HG03108 (cell line): ENCODE measurements around the gene NPTN.
"Not testable (repeated sequence)": the region's sequence is repeated elsewhere in the genome, so short reads cannot be mapped to it uniquely, and the experiment has no call there.

Experiments
- ATAC-seq: cut with Tn5 transposase; IDR thresholded peaks from one replicate; pipeline ENCODE4 v1.9.1; 2021; ENCODE audit warnings: moderate library complexity; ENCODE audit not compliant: unreplicated experiment

NPTN gene

DNA sequence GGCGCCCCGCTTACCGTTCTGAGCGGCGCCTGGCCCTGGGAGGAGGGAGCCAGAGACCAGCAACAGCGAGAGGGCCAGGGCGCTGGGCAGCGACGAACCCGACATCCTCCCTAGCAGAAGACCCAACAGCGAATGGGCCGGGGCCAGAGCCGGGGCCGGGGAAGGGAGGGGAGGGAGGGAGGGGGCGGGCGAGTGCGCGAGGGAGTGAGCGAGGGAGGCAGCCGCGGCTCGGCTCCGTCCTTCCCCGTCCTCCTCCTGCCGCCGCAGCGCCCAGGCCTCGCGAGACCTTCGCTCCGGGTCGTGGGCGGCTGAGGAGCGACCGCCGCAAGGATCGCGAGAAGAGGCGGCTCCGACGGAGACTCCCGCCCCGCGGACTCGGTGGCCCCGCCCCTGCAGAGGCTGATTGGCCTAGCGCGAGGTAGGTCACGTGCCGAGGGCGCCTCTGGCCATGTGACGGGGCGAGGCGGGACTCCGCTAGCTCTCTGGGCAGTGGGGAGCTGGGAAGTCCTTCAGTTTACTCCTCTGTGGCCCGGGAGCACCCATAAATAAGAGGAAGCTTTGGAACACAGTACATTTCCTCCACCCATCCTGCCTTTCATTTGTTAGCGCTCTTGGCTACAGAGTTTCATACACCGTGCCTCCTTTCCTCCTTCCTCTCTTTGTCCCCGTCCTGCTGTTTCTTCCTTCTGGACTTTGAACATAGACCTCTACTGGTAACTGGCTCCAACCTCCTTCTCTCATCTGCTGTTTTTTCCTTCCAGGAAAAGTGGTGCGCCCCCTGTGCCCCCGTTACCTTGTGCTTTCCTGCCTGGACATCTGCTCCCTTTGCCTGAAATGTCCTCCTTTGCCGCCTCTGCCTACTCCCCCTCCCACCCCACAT is at the start of gene NPTN:
NPTN (minus strand) TSS at position 279 of the 880 bp plus-strand sequence; CDS start at position 105, 174 bp downstream.
- ATAC-seq, result peak; percentile 82

- no peak for ATAC-seq
Observed at GRCh38 chr15:73682600-73683090, 49.5 kb upstream of the NPTN start.

DNA sequence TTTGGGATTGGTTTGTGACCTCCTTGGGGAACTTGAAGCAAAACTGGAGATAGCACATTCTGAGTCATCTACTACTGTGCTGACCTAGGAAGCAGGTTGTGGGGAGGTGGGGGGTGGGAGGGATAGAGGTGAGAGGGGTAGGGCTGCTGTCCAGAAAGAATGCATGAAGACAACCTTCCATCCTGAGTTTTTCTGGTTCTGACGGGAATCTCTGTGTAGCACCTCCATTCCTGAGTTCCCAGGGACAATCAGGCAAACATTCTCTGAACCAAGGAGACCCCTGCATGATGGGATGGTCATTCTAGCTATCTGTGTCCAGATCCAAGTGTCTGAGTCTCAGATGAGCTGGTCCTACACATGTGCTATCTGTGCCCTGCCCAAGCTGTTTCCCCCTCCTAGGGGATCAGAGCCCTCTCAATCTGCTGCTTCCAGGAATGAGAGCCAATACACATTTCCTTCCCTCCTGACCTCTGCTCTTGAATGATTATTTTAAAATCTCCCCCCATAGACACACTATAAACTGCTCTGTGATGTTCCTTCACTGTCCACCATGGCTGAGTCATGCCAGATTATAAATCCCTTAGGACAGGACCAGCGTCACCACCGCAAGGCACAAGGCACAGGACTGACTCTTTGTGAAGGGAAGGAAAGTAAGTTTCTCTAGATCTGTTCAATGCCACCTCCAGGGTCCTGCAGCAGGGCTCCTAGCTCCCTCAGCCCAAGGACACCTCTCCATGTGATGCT is 48.8 kb upstream of the NPTN start:
- ATAC-seq, result no peak

DNA sequence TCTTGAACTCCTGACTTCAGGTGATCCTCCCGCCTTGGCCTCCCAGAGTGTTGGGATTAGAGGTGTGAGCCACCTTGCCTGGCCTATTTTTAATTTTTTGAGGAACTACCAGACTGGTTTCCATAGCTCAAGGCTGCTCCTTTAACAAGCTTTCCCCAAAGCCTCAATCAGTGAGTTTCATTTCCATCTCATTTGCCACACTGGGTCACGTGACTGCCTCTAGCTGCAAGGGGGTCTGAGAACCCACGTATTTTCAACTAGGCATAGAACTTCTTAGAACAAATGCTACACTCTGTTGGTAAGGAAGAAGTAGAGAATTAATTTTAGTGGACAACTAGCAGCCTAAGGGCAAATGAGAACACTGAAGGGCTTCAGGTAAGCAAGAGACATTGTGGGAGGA is 47.9 kb upstream of the NPTN start:
- ATAC-seq, result no peak

DNA sequence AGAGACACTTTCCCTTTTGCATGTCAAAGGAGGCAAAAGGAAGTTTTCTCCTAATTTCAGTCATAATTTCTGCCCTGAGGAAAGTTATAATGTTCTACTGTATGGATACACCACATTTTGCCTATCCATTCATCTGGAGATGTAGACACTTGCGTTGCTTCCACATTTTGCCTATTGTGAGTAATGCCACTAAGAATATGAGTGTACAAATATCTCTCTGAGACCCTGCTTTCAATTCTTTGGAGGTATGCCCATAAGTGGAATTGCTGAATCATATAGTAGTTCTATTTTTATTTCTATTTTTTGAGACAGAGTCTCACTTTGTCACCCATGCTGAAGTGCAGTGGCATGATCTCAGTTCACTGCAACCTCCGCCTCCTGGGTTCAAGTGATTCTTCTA is 47.4 kb upstream of the NPTN start:
- ATAC-seq, result no peak

GRCh38 chr15:73679964-73680363 is 46.8 kb upstream of the NPTN start:
- ATAC-seq, result no peak

DNA sequence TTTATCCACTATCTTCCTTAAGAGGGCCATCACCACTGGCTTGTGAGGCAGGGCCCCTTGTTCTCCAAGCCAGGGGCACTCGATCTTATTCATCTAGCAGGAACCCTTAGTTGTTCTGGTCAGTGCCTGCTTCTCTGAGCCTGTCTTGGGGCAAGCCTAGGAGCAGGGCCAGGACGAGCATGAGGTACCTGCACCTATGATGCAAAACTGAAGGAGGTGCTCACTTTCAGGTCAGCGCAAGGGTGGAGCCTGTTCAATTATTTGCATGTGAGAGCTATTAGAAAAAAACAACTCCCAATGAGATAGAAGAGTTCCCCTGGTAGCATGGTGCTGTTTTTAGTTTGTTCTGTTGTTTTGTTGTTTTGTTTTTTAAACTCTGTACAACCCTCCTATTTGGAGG is 46.0 kb upstream of the NPTN start:
- ATAC-seq, result no peak

- no peak for ATAC-seq
Observed at GRCh38 chr15:73678498-73678897, 45.3 kb upstream of the NPTN start.

DNA sequence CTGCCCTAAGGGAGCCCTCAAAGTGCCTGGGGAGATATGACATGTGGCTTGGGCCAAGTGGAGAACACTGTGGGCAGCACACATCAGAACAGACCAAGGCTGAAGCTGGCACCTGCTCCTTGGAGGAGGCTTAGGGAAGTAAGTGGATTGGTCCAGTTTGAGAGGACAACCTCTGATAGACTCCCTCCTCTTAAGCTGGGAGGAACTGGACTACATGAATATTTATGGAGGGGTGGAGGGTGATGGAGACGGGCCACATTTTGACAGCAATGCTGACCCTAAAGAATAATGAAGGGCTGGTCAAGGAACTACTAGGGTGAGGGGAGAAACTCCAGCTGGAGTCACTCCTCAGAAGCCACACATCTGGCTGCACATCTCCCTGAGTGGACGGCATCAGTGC is 44.5 kb upstream of the NPTN start:
- ATAC-seq, result no peak

- ATAC-seq, result no peak
Observed at GRCh38 chr15:73677146-73677607, 44.0 kb upstream of the NPTN start.

DNA sequence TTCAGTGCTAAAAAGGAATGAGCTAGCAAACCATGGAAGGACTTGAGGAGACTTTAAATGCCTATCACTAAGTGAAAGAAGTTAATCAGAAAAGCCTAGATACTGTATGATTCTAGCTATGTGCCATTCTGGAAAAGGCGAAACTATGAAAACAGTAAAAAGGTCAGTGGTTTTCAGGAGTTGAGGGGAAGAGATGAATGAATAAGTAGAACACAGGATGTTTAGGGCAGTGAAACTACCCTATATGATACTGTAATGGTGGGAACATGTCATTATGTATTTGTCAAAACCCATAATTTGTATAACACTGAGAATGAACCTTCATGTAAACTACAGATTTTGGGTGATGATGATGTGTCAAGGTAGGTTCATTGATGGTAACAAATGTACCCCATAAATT is 41.4 kb upstream of the NPTN start:
- ATAC-seq, result no peak

DNA sequence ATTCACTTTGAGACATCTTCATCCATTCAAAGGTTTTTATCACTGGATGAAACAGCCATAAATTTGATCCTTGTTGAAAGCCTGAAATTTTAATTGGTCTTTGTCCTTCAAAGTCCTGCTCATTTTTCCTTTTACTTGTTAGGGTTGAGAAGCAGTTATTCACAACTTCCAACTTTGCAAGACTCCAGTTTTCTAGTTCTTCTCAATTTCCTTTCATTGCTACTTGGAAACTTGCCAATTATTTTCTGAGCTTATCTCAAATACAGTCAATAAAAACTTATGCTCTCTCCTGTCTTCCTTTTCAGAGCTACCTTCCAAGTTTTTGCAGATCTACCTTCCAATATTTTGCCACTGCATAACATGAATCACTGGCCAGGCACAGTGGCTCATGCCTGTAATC is 27.3 kb upstream of the NPTN start:
- no peak for ATAC-seq

DNA sequence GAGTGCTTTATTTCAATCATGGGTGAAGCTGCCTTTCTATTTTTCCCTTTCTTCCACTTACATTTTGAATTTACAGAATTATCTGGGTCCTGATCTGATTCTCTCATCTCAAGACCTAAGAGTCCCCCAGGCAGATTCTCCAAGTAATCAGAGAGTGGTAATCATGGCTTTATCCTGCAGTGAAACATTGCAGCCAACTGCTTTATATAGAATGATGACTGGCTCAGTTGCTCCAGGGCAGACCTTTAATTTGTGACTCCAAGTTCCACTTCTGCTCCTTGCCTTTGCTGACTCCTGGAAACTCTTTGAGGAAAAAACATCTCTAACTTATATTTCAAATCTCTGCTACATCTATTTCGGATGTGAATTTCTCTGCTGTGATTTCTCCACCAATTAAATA is 25.5 kb upstream of the NPTN start:
- no peak for ATAC-seq

- ATAC-seq, result no peak
Observed at GRCh38 chr15:73655724-73656123, 22.5 kb upstream of the NPTN start.

DNA sequence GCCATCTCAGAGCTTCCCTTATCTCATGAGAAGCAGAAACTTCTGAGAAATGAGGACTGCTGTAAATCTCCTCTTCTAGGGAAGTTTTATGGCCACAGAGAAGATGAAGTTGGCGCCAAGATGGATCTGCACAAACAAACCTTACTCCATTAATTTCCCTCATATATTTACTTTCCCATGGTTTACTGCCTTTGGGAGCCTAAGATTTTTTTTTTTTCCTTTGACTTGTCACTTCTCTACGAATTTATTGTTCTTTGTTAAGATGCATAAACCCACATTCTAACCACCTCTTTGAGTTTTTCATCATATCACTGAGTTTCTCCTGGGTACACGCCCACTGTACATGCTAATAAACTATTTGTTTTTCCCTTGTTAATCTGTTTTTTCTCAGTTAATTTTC is 21.5 kb upstream of the NPTN start:
- ATAC-seq, result no peak

GRCh38 chr15:73650416-73651126 is 17.4 kb upstream of the NPTN start:
- ATAC-seq, result no peak

GRCh38 chr15:73648014-73648295 is 14.8 kb upstream of the NPTN start:
- ATAC-seq, result no peak

- no peak for ATAC-seq
Observed at GRCh38 chr15:73647259-73648013, 14.2 kb upstream of the NPTN start.

DNA sequence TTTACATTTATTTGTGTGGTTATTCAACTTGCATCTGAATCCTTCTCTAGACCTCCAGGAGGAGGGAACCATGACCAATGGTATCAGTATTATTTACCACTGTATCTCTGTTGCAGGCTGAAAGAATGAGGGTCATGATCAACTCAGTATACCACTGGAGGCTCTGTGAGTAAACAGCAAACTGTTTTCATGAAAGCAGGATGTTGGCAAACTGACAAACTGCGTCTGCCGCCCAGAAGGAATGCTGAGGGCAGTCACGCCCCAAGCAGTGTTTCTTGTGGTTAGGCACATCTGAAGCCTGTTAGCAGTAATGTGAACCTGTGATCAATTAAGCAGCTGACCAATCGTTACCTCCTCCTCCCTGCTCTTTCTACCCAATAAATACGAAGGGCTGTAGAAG is 6.3 kb upstream of the NPTN start:
- not testable (repeated sequence) for ATAC-seq

GRCh38 chr15:73637527-73637926 is 4.3 kb upstream of the NPTN start:
- ATAC-seq, result no peak

DNA sequence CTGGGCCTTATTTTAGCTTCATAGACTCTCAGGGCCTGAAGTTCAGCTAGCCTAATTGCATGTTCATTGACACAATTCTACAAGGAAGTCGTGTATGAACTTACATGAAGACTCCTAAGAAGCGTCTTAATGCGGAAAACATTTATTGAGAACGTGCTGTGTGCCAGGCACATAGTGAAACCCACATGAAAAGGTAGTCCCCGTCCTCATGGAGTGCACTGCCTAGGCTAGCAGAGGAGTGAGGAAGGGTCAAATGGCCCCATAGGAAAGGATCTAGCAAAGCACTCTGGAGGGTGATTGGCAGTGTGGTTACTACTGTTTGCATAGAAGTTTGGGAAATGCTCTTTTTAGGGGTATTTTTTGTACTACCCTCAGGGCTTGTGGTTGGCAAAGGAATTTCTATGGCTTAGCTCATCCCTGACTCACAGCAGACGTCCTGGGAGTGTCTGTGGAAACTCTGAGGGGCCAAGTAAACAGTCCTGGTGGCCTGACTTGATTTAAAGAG is 854 bp upstream of the NPTN start:
- ATAC-seq, result no peak
